Thyroid gland (tissue), 4 donors: ENCODE results near the gene S100Z.

ENCODE experiments used
- CTCF ChIP-seq, 6 experiments: fragments of 200-600 bp in 3 of 6; fragments of 450-650 bp in 3 of 6; sonication (generic) in 3 of 6; IDR thresholded peaks; one replicate each; pipeline ENCODE4 v1.5.1; 2016 to 2019; ENCODE audit warnings: antibody characterized with exemption in 6 of 6, mild to moderate bottlenecking in 2 of 6, inconsistent platforms in 1 of 6, moderate library complexity in 1 of 6
- POLR2A ChIP-seq, 2 donors: fragments of 450-650 bp; IDR thresholded peaks; one replicate each; pipeline ENCODE4 v1.6.1; 2017; ENCODE audit warnings: antibody characterized with exemption in 2 of 2, mild to moderate bottlenecking in 2 of 2, moderate library complexity in 1 of 2

GRCh38 chr5:76941000-76941399 lies 91.2 kb downstream of the S100Z start:
- no peak for TF ChIP-seq CTCF (IDR thresholded peaks at IDR 0.05)
- TF ChIP-seq POLR2A (IDR thresholded peaks at IDR 0.05), result no peak
